Glomerular endothelial cell (primary cell): ENCODE results near the gene MOB3A. TPM values are rescaled to one million over a fixed set of nuclear protein-coding genes. Genes with fewer than 3 reads are reported as not detected.

Experiments used
- DNase-seq: peaks from one replicate; pipeline ENCODE4 v3.0.0-alpha.2; 2011; ENCODE audit warnings: low read depth, low spot score; ENCODE audit errors: extremely low read depth
- total RNA-seq: library from RNA; depleted of rRNA; stranded (reverse); fragments of >200 nt; gene quantifications from 2 replicates; pipeline ENCODE4 v1.2.3, GENCODE V29; 2015

Gene MOB3A
- total RNA-seq, 1 donor from 2014 or later = 60.3 TPM

GRCh38 chr19:2126879-2127518 is 30.9 kb upstream of the MOB3A start:
- DNase-seq = no peak

- DNase-seq = no peak
These were observed 27.7 kb upstream of the MOB3A start for GRCh38 chr19:2123682-2124387.

- no peak for DNase-seq
These were observed 26.9 kb upstream of the MOB3A start for GRCh38 chr19:2122982-2123381.

- DNase-seq = no peak
These were observed 26.1 kb upstream of the MOB3A start for GRCh38 chr19:2122251-2122650.

GRCh38 chr19:2121416-2122051 is 25.4 kb upstream of the MOB3A start:
- DNase-seq = no peak

GRCh38 chr19:2120821-2121220 is 24.7 kb upstream of the MOB3A start:
- DNase-seq = no peak

- no peak for DNase-seq
These were observed 24.0 kb upstream of the MOB3A start for GRCh38 chr19:2119921-2120785.

GRCh38 chr19:2118438-2118837 is 22.3 kb upstream of the MOB3A start:
- no peak for DNase-seq

DNA sequence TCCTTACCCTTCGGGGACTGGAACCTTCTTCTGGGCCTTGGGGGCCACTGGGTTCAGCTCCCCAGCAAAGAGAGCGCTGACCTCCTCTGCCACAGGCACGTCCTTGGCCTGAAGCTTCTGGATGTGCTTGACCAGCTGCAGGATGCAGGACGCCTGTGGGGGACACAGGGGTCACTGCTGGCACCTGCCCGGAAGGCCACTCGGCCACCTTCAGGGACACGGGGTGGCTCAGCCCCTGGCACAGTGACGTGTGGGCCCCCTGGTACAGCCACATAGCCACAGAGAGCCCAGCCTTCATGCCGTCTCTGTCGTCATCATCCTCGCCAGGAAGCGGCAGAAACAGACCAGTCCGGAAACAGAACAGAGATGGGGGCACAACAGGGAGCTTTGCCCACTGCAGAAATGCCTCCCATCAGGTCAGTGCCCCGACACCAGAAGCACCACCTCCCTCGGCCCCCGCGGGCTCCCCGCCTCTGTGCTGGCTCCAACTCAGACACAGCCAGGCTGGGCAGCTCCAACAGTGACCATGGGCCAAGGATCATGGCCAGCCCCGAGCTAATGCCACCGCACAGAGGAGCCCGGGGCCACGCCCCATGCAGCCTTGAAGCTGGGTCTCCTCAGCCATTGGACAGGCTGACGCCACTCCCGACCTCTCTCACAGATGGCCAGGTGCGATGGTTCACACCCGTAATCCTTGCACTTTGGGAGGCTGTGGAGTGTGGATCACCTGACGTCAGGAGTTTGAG is 21.3 kb upstream of the MOB3A start:
- DNase-seq = no peak

DNA sequence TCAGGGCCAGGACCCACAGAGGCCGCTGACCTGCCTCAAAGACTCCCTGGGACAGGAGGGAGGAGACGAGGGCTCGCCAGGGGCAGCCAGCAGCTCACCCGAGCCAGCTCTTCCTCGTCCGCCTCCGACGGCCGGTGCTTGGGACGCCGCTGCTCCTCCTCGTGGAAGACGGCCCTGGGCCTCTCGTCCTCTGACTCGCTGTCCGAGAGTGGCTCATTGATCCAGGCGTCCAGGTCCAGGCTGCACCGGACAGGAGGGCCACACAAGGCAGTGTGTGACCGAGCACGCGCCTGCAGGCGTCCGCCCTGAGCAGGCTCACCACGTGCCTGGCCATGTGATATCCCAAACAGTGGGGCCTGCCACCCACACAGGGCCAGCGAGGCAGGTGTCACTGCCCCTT is 20.4 kb upstream of the MOB3A start:
- DNase-seq = no peak

DNA sequence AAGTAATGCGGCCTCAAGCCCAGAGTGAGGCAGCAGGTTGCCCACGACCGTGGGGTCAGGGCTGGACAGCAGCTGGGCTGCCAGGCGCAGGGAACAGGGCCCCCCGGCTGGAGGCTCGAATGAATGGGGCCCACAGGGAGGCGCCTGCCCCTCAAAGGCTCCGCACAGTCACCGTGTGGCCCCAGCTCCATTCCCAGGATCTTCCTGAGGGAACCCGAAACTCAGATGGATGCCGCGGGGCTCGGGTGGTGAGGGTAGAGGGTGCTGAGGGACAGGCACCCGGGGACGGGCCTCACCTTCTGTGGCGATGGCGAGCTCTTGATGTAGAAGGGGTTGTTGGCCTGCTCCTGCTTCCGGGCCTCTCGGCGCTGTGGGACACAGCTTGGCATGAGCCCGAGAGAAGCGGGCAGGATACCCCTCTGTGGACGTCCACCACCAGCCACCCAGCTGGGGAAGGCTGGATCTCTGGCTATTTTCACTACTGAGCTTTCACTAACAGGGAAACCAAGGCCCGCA is 19.8 kb upstream of the MOB3A start:
- DNase-seq = no peak

DNA sequence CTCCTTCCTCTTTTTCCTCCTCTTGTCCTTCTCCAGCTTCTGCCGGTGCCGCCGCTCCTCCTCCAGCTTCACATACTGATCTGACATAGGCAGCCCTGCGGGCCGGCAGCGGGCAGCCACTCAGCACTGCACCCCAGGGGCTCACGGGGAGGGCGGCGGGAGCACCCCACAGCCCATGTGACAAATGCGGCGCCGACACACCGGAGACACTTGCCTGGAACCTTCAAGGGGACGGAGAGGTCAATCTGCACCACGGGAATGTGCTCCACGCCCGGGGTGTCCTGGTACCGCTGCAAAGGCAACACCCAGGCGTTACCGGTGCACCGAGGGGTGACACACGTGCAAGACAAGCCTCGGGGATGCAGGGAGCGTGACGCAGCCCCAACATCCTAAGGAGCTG is 19.2 kb upstream of the MOB3A start:
- no peak for DNase-seq

DNA sequence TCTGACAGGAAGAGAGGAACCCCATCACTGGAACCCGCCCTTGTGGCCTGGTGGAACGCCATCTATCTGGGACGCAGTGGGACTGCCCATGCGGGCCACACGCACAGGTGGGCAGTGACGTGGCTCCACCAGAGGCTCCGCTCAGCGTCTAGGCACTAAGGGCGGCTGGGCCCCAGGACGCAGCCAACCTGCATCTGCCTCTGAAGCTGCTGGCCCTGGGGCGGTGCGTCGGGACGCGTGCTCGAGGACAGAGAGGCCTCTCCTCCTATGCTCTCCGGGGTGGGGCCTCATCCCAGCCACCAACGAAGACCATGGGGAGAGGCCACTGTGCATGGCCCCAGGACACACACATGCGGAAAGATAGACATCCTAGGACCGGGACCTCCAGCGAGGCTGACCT is 18.7 kb upstream of the MOB3A start:
- no peak for DNase-seq

DNA sequence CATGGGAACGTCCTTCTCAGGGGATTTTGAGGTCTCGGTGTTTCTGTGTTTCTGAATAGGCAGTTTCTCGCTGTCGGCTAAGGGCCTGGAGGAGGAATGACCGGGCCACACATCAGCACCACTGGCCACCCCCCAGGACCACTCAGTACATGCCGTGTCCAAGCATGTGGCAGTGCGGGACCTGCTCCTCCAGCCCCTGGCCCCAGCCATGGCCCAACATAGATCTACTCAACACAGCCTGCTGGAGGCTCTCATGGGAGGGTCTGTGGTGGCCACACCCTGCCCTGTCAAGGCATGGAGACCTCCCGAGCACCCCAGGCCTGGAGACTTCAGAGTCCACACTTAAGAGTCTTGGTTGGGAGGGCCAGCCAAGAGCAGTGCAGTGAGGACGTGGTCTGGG is 18.1 kb upstream of the MOB3A start:
- no peak for DNase-seq

- no peak for DNase-seq
These were observed 17.5 kb upstream of the MOB3A start for GRCh38 chr19:2113439-2114211.

DNA sequence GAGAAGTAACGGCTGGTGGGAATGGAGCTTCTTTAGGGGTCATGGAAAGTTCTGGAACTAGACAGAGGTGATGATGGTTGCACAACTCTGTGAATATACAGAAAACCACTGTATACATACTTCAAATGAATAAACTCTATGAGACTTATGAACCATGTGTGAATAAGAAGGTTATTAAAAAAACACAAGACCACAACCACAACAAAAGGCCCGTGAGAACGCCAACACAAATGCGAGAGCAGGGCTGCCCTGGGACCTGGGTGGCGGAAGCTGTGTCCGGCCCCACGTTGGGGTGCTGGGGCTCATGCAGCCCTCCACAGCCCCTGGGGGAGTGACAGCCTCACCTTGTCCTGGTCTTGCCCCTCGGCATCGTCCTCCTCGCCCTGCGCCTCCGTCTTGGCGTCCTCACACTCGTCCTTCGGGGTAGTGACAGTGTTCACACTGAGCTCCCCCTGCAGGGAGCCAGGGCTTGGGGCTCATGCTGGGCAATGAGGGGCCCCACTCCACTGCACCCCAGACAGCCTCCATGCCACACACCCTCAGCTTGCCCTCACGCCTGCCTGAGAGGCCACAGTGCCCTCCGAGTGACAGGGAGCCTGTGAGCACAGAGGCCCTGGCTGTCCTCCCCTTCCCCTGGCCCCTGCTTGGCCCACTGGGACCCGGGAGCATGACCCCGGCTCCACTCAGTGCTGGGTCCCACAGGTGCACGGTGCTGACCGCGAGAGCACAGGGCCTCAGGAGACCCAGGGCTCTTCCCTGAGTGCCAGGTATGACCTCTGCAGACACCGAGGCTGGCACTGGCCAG is 16.6 kb upstream of the MOB3A start:
- DNase-seq = no peak

DNA sequence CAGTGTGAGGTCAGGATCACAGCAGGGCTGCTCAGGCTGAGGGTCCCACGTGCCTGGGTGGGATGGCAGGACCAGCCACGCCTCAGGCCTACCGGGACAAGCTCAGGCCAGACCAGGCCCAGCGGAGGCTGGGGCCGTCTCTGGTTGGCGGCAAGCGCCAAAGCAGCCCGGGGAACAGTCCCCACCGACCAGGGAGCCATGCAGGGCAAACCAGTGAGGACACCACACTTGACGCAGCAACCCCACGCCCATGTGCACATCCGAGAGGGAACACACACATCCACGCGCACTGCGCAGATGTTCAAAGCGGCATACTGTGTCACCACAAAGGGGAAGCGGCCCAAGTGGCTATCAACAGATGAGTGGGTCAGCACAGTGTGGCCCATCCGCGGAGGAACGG is 15.8 kb upstream of the MOB3A start:
- DNase-seq = no peak

DNA sequence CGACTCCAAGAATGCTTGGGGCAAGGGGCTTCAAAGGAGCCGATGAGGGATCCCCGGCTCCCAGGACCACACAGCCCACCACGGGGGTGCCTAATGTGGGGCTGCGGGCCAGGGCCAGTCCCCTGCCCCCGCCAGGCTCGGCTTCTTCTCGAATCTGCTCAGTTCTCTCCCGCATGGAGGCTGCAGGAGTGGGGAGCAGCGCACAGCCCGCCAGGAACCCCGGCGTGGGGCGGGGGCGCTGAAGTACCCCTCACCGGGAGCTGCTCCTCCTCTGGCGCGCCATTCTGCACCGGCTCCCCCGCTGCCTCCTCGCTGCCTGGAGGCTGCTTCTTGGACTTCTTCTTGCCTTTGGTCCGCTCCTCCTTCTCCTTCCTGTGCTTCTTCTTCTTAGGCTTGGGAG is 15.3 kb upstream of the MOB3A start:
- no peak for DNase-seq

DNA sequence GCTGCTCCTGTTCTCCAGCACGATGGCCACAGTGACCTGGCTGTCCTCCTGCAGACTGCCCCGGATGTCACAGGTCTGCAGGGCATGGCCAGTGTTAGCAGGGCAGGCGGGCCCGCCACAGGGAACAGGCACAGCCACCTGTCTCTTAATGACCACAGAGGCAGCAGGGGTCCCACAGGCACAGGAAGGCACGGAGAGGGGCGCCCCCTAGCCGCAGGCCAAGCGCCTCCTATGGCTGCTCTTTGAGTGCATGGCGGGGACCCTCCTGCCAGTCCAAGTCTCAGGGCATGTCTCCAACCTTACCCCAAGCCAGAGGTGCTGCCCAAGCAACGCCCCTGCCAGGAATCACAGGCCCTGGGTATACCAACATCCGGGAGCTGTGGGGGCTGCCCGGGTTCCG is 14.7 kb upstream of the MOB3A start:
- no peak for DNase-seq
